VCaP (cell line): Measurements from ENCODE around the gene TGDS.

Source experiments
- H3K27ac ChIP-seq: fragments of 450-650 bp; 2 replicates; pipeline ENCODE4 v1.5.1; 2017
- CTCF ChIP-seq: fragments of 450-650 bp; conservative IDR thresholded peaks from 2 replicates; pipeline ENCODE4 v1.5.1; 2017; ENCODE audit warnings: mild to moderate bottlenecking, moderate library complexity

TGDS gene

GRCh38 chr13:94623316-94623715 lies 27.4 kb upstream of the TGDS start:
- TF ChIP-seq CTCF, result no peak
- H3K27ac ChIP-seq, result no peak overlapping the region

- no peak for TF ChIP-seq CTCF
- H3K27ac ChIP-seq, result no peak overlapping the region
These were observed 26.4 kb upstream of the TGDS start for GRCh38 chr13:94622344-94622743.

GRCh38 chr13:94620286-94620896 lies 24.4 kb upstream of the TGDS start:
- peak; percentile 92 for TF ChIP-seq CTCF
- H3K27ac ChIP-seq, result no peak overlapping the region

- TF ChIP-seq CTCF, result peak; percentile 79
- no peak overlapping the region for H3K27ac ChIP-seq
These were observed 21.5 kb upstream of the TGDS start for GRCh38 chr13:94617389-94618000.

- H3K27ac ChIP-seq, result no peak overlapping the region
- no peak for TF ChIP-seq CTCF
These were observed 17.1 kb upstream of the TGDS start for GRCh38 chr13:94613051-94613450.

- no peak overlapping the region for H3K27ac ChIP-seq
- TF ChIP-seq CTCF, result no peak
These were observed 16.1 kb upstream of the TGDS start for GRCh38 chr13:94612050-94612449.

- TF ChIP-seq CTCF, result no peak
- no peak overlapping the region for H3K27ac ChIP-seq
These were observed 14.5 kb upstream of the TGDS start for GRCh38 chr13:94610475-94610874.
